H9 (cell line): ENCODE measurements around the gene BCHE. TPM values are rescaled to one million over a fixed set of nuclear protein-coding genes. Genes with fewer than 3 reads are reported as not detected.

ENCODE experiments used
- DNase-seq: peaks from one replicate; pipeline ENCODE4 v3.0.0-alpha.2; 2017
- H2AFZ ChIP-seq: one replicate; pipeline ENCODE4 v1.6.1; 2013; ENCODE audit warnings: mild to moderate bottlenecking, low read length, control low read depth, moderate library complexity
- H2AK5ac ChIP-seq: 2 replicates; pipeline ENCODE4 v1.6.1; 2013; ENCODE audit warnings: low read length, control low read depth, mixed read lengths; ENCODE audit not compliant: insufficient read length
- H2BK120ac ChIP-seq: one replicate; pipeline ENCODE4 v1.6.1; 2013; ENCODE audit warnings: low read depth, mild to moderate bottlenecking, low read length, control low read depth, inconsistent platforms; ENCODE audit not compliant: poor library complexity, severe bottlenecking
- H2BK12ac ChIP-seq: 2 replicates; pipeline ENCODE4 v1.6.1; 2013; ENCODE audit warnings: low read length, control low read depth, mixed read lengths, low read depth; ENCODE audit not compliant: insufficient read length
- H2BK15ac ChIP-seq: 2 replicates; pipeline ENCODE4 v1.6.1; 2013; ENCODE audit warnings: low read depth, low read length, control low read depth
- H2BK20ac ChIP-seq: one replicate; pipeline ENCODE4 v1.6.1; 2013; ENCODE audit warnings: low read depth, mild to moderate bottlenecking, low read length, control low read depth, inconsistent platforms; ENCODE audit not compliant: poor library complexity, severe bottlenecking
- H2BK5ac ChIP-seq: 2 replicates; pipeline ENCODE4 v1.6.1; 2013; ENCODE audit warnings: low read length, control low read depth, mixed read lengths; ENCODE audit not compliant: insufficient read length
- H3K14ac ChIP-seq: 2 replicates; pipeline ENCODE4 v1.6.1; 2013; ENCODE audit warnings: low read length, control low read depth; ENCODE audit not compliant: insufficient read depth
- H3K18ac ChIP-seq: 2 replicates; pipeline ENCODE4 v1.6.1; 2013; ENCODE audit warnings: low read depth, mild to moderate bottlenecking, mixed read lengths, low read length, control low read depth; ENCODE audit not compliant: insufficient read length
- H3K23ac ChIP-seq: 2 replicates; pipeline ENCODE4 v1.6.1; 2013; ENCODE audit warnings: low read length, control low read depth, mixed read lengths, low read depth; ENCODE audit not compliant: insufficient read length
- H3K23me2 ChIP-seq: 2 replicates; pipeline ENCODE4 v1.6.1; 2013; ENCODE audit warnings: low read depth, mild to moderate bottlenecking, mixed read lengths, low read length, control low read depth; ENCODE audit not compliant: insufficient read length, poor library complexity, severe bottlenecking
- H3K27ac ChIP-seq: 2 replicates; pipeline ENCODE4 v1.5.1; 2013; ENCODE audit warnings: low read length, control low read depth, mixed read lengths, low read depth; ENCODE audit not compliant: insufficient read length
- H3K27me3 ChIP-seq: 2 replicates; pipeline ENCODE4 v1.6.1; 2013; ENCODE audit warnings: low read length, control low read depth, inconsistent platforms; ENCODE audit not compliant: insufficient read depth
- H3K4ac ChIP-seq: 2 replicates; pipeline ENCODE4 v1.6.1; 2013; ENCODE audit warnings: low read depth, mild to moderate bottlenecking, control low read depth, inconsistent platforms, low read length, moderate library complexity
- H3K4me1 ChIP-seq: 2 replicates; pipeline ENCODE4 v1.6.1; 2013; ENCODE audit warnings: low read length, control low read depth, inconsistent platforms; ENCODE audit not compliant: insufficient read depth
- H3K4me2 ChIP-seq: 2 replicates; pipeline ENCODE4 v1.6.1; 2013; ENCODE audit warnings: low read length, control low read depth, mixed read lengths; ENCODE audit not compliant: insufficient read length, insufficient read depth
- H3K56ac ChIP-seq: 2 replicates; pipeline ENCODE4 v1.6.1; 2013; ENCODE audit warnings: low read depth, mild to moderate bottlenecking, mixed read lengths, low read length, control low read depth; ENCODE audit not compliant: insufficient read length
- H3K79me1 ChIP-seq: 2 replicates; pipeline ENCODE4 v1.6.1; 2013; ENCODE audit warnings: low read depth, mild to moderate bottlenecking, moderate library complexity, low read length, control low read depth, inconsistent platforms; ENCODE audit not compliant: insufficient read depth, poor library complexity, severe bottlenecking
- H3K79me2 ChIP-seq: 2 replicates; pipeline ENCODE4 v1.6.1; 2013; ENCODE audit warnings: low read length, control low read depth, inconsistent platforms; ENCODE audit not compliant: insufficient read depth
- H3K9ac ChIP-seq: 2 replicates; pipeline ENCODE4 v1.6.1; 2013; ENCODE audit warnings: low read length, control low read depth, mixed read lengths; ENCODE audit not compliant: insufficient read length; ENCODE audit errors: extremely low read depth
- H3K9me3 ChIP-seq: one replicate; pipeline ENCODE4 v1.6.1; 2013; ENCODE audit warnings: low read depth, low read length, inconsistent platforms; ENCODE audit not compliant: control insufficient read depth
- H3T11ph ChIP-seq: one replicate; pipeline ENCODE4 v1.6.1; 2013; ENCODE audit warnings: mild to moderate bottlenecking, low read length, control low read depth, inconsistent platforms
- H4K20me1 ChIP-seq: one replicate; pipeline ENCODE4 v1.6.1; 2013; ENCODE audit not compliant: control insufficient read depth, insufficient read length, insufficient read depth
- H4K5ac ChIP-seq: 2 replicates; pipeline ENCODE4 v1.6.1; 2013; ENCODE audit warnings: low read depth, mild to moderate bottlenecking, mixed read lengths, low read length, control low read depth; ENCODE audit not compliant: insufficient read length
- H4K8ac ChIP-seq: replicated peaks from 2 replicates; pipeline ENCODE4 v1.6.1; 2013; ENCODE audit warnings: low read length, control low read depth, mixed read lengths, low read depth; ENCODE audit not compliant: insufficient read length
- H4K91ac ChIP-seq: 2 replicates; pipeline ENCODE4 v1.6.1; 2013; ENCODE audit warnings: low read depth, mild to moderate bottlenecking, moderate library complexity, mixed read lengths, low read length, control low read depth; ENCODE audit not compliant: insufficient read length
- H3K27ac Mint-ChIP-seq, 3 experiments: 2 replicates in 2 of 3; 3 replicates in 1 of 3; pipeline ENCODE4 v1.8.0; 2020 to 2021; ENCODE audit warnings: mixed read lengths in 3 of 3, mild to moderate bottlenecking in 1 of 3, moderate library complexity in 1 of 3
- H3K27me3 Mint-ChIP-seq: 2 replicates; pipeline ENCODE4 v1.8.0; 2021; ENCODE audit warnings: low read depth, mild to moderate bottlenecking, moderate library complexity, mixed read lengths
- H3K36me3 Mint-ChIP-seq, 3 experiments: 2 replicates in 2 of 3; 3 replicates in 1 of 3; pipeline ENCODE4 v1.8.0; 2020 to 2021; ENCODE audit warnings: low read depth in 3 of 3, mixed read lengths in 3 of 3; ENCODE audit not compliant: insufficient read depth in 1 of 3
- H3K4me1 Mint-ChIP-seq, 2 experiments: 2 replicates each; pipeline ENCODE4 v1.8.0; 2020; ENCODE audit warnings: mixed read lengths in 2 of 2
- H3K4me3 Mint-ChIP-seq, 2 experiments: 2 replicates in 1 of 2; 3 replicates in 1 of 2; pipeline ENCODE4 v1.8.0; 2020 to 2021; ENCODE audit warnings: mild to moderate bottlenecking in 2 of 2, mixed read lengths in 2 of 2, moderate library complexity in 1 of 2
- H3K9me3 Mint-ChIP-seq, 2 experiments: 2 replicates in 1 of 2; 3 replicates in 1 of 2; pipeline ENCODE4 v1.8.0; 2020; ENCODE audit warnings: mild to moderate bottlenecking in 2 of 2, mixed read lengths in 2 of 2, moderate library complexity in 1 of 2
- CTCF ChIP-seq: fragments of 200-600 bp; sonication (generic); conservative IDR thresholded peaks from 3 replicates; pipeline ENCODE4 v1.8.0; 2021; ENCODE audit warnings: antibody characterized with exemption, mild to moderate bottlenecking
- WGBS: extraction: QIAGEN DNeasy Blood & Tissue Kit; methylation state at CpG from one replicate; pipeline ENCODE4 v1.1.7; 2013; ENCODE audit warnings: missing lambda C conversion rate, low lambda C conversion rate, mixed read lengths; ENCODE audit not compliant: insufficient read length; ENCODE audit errors: extremely low coverage; 5-methylcytosine and 5-hydroxymethylcytosine counted together
- total RNA-seq: library from RNA; stranded (reverse); gene quantifications from 2 replicates; pipeline ENCODE4 v1.2.1, GENCODE V29; 2021

Gene BCHE
- total RNA-seq, 1 experiment from 2014 or later, result 1.4 TPM

DNA sequence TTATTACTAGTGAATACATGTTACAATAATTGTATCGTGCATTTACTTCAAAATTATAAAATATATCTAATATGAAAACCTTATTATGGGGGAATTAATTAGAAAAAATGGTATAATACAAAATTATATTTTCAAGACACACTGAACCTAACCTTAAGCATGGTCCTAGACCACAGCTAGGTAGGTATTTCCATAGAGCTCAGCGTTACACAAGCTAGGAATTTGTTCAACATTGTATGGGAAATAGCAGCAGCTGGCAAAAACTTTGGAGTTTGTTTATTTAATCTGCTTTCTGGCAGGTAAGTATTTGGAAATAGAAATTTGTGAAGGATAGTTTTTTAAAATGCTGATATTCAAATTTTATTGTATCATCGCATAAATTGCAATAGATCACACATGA, 52.9 kb downstream of the BCHE start:
- H3K14ac ChIP-seq, result no peak overlapping the region
- no peak overlapping the region for H3K4ac ChIP-seq
- H3K23me2 ChIP-seq, result no peaks in the 10 kb centered on the region
- no peaks in the 10 kb centered on the region for H3K79me1 ChIP-seq
- Mint-ChIP-seq H3K27ac (no peak overlapping the region), H3K4me1 (no peaks in the 10 kb centered on the region), H3K36me3 (no peaks in the 10 kb centered on the region; a peak in 1 of 7 replicates), H3K27me3 (no peaks in the 10 kb centered on the region), H3K4me3 (no peak overlapping the region), H3K9me3 (no peaks in the 10 kb centered on the region)
- H4K91ac ChIP-seq, result no peak overlapping the region
- no peak overlapping the region for H2BK120ac ChIP-seq
- H3K27ac ChIP-seq, result no peak overlapping the region
- H3K18ac ChIP-seq, result no peak overlapping the region
- H3K9me3 ChIP-seq, result no peaks in the 10 kb centered on the region
- TF ChIP-seq CTCF, result no peak
- no peak for DNase-seq
- no peaks in the 10 kb centered on the region for H3K4me1 ChIP-seq
- no peak overlapping the region for H4K8ac ChIP-seq
- no CpG with 5 or more reads among the region's 3 CpGs for WGBS
- H2BK5ac ChIP-seq, result no peak overlapping the region
- H3T11ph ChIP-seq, result no peak overlapping the region
- H2BK12ac ChIP-seq, result no peak overlapping the region
- H4K20me1 ChIP-seq, result no peaks in the 10 kb centered on the region
- H3K23ac ChIP-seq, result no peak overlapping the region
- no peak overlapping the region for H2AK5ac ChIP-seq
- no peak overlapping the region for H2AFZ ChIP-seq
- H3K56ac ChIP-seq, result no peak overlapping the region
- H3K79me2 ChIP-seq, result no peaks in the 10 kb centered on the region
- no peak overlapping the region for H3K9ac ChIP-seq
- no peak overlapping the region for H2BK15ac ChIP-seq
- H2BK20ac ChIP-seq, result no peak overlapping the region
- no peak overlapping the region for H3K4me2 ChIP-seq
- H4K5ac ChIP-seq, result no peak overlapping the region
- H3K27me3 ChIP-seq, result no peaks in the 10 kb centered on the region
